Heart right ventricle (tissue), 16 donors: ENCODE data around the gene WNT7B. TPM values are rescaled to one million over a fixed set of nuclear protein-coding genes. Genes with fewer than 3 reads are reported as not detected.

Source experiments
- ATAC-seq, 8 donors: fragments of 200-7000 bp; cut with Tn5 transposase; one replicate each; pipeline ENCODE4 v1.9.1; 2020; ENCODE audit warnings: mild to moderate bottlenecking in 8 of 8, moderate library complexity in 8 of 8, moderate number of reproducible peaks in 1 of 8
- DNase-seq, 2 donors: peaks; one replicate each; pipeline ENCODE4 v3.0.0-alpha.2; 2020
- H3K27ac ChIP-seq, 10 donors: fragments of 200-600 bp; sonication (generic) in 2 of 10; one replicate each; pipeline versions ENCODE4 v1.5.0 to v1.8.0; 2020 to 2022; ENCODE audit warnings: mild to moderate bottlenecking in 3 of 10
- H3K27me3 ChIP-seq, 7 donors: fragments of 200-600 bp; one replicate each; pipeline ENCODE4 v1.8.0; 2021 to 2022; ENCODE audit warnings: mild to moderate bottlenecking in 2 of 7
- H3K36me3 ChIP-seq, 9 donors: fragments of 200-600 bp; sonication (generic) in 1 of 9; one replicate each; pipeline versions ENCODE4 v1.5.0 to v1.8.0; 2020 to 2022; ENCODE audit warnings: mild to moderate bottlenecking in 2 of 9
- H3K4me1 ChIP-seq, 9 donors: fragments of 200-600 bp; sonication (generic) in 1 of 9; one replicate each; pipeline versions ENCODE4 v1.5.0 to v1.8.0; 2020 to 2022; ENCODE audit warnings: mild to moderate bottlenecking in 4 of 9
- H3K4me3 ChIP-seq, 10 donors: fragments of 200-600 bp; sonication (generic) in 2 of 10; one replicate each; pipeline versions ENCODE4 v1.5.0 to v1.8.0; 2020 to 2022; ENCODE audit warnings: mild to moderate bottlenecking in 7 of 10, moderate library complexity in 2 of 10
- H3K9me3 ChIP-seq, 11 donors: fragments of 200-600 bp in 10 of 11; sonication (generic) in 2 of 11; one replicate each; pipeline versions ENCODE4 v1.5.0 to v1.8.0; 2013 to 2022; ENCODE audit warnings: mild to moderate bottlenecking in 2 of 11, control low read depth in 1 of 11, moderate library complexity in 1 of 11
- CTCF ChIP-seq, 9 donors: fragments of 200-600 bp; sonication (generic) in 2 of 9; IDR thresholded peaks; one replicate each; pipeline versions ENCODE4 v1.5.0 to v1.8.0; 2021 to 2022; ENCODE audit warnings: antibody characterized with exemption in 9 of 9, mild to moderate bottlenecking in 5 of 9, moderate library complexity in 1 of 9
- WGBS, 2 donors: extraction: QIAGEN DNeasy Blood & Tissue Kit; methylation state at CpG; one replicate each; pipeline ENCODE4 v1.1.7; 2013; ENCODE audit warnings: inconsistent platforms in 1 of 2; 5-methylcytosine and 5-hydroxymethylcytosine counted together
- intact Hi-C, 10 donors: fragments of 100-400 bp; cut with DNase I; formaldehyde crosslinking; loops; one replicate each; pipeline versions ENCODE4 v1.11.1 to v1.14.2; 2022
- polyA plus RNA-seq, 2 donors: library from polyadenylated mRNA; stranded (reverse); fragments of 200-250 nt; gene quantifications; one replicate each; pipeline ENCODE4 v1.2.3, GENCODE V29; 2013
- total RNA-seq, 10 donors: library from RNA; stranded (reverse); fragmentation: NEBNext Ultra II Directional in 3 of 10; extraction: Animal tissue kit (Norgen Biotek cat#: 25700) in 3 of 10; gene quantifications; one replicate each; pipeline versions ENCODE4 v1.2.1 to v1.2.4, GENCODE V29; 2021 to 2023
- donor health status: Arrhythmogenic right ventricular cardiomyopathy.
- donor health status: ischemic (EF 13 %, LVEDD 7.1; RV severe dilation, severe dysfunction).
- donor health status: healthy with polysubstance abuse.
- donor health status: DM: no; HTN: yes; CAD: no.
- donor health status: DM: no; HTN: no; CAD: no.
- donor health status: ischemic (EF 25% LVEDD 6.9; RV normal size, moderate dysfunction).
- donor health status: ischemic (EF 25% LVEDD 5.7; RV mildly dilated, moderate dysfunction).
- donor health status: healthy.
- donor health status: DM: yes; HTN: yes; CAD: no.
- donor health status: Ischemic cardiomyopathy.
- donor health status: ischemic (EF 35%, LVEDD 5.7; RV mildly dilated, moderate dysfunction).
- donor health status: nonischemic (EF 11% LVEDD 7.7; RV severe dilation, severe dysfunction).
- donor health status: DM: yes; HTN: yes; CAD: no.
- donor health status: PGD.
- donor health status: ischemic (EF 29% LVEDD 5.4; RV normal size, mild dysfunction).
- donor health status: nonischemic (EF 23%, LVEDD 6.1; RV moderate dilation, normal function).

Gene WNT7B
- total and polyA plus RNA-seq, 12 donors = not detected

GRCh38 chr22:45938913-45939312, 38.0 kb downstream of the WNT7B start:
- no peaks in the 10 kb centered on the region for H3K36me3 ChIP-seq
- no peak overlapping the region for H3K27ac ChIP-seq
- WGBS, 2 donors = 87 to 88% methylated on average over 3 of the region's 3 CpGs
- intact Hi-C loops = no loop called here
- TF ChIP-seq CTCF (IDR thresholded peaks at IDR 0.05) = no peak
- H3K4me3 ChIP-seq = no peak overlapping the region
- ATAC-seq = no peak
- no peaks in the 10 kb centered on the region for H3K4me1 ChIP-seq
- DNase-seq = no peak
- peaks cover 0 to 6% (median 0%) of the 10 kb centered on the region in 11 donors for H3K9me3 ChIP-seq
- H3K27me3 ChIP-seq = peaks cover 0 to 23% (median 20%) of the 10 kb centered on the region in 7 donors

GRCh38 chr22:45937960-45938359, 39.0 kb downstream of the WNT7B start:
- Histone ChIP-seq H3K4me3 (no peak overlapping the region), H3K27me3 (peaks cover 0 to 33% (median 29%) of the 10 kb centered on the region in 7 donors), H3K36me3 (no peaks in the 10 kb centered on the region), H3K9me3 (peaks cover 0 to 6% (median 0%) of the 10 kb centered on the region in 11 donors), H3K27ac (no peak overlapping the region), H3K4me1 (no peaks in the 10 kb centered on the region)
- no peak for ATAC-seq
- no peak for DNase-seq
- 96 to 97% methylated on average over 8 of the region's 8 CpGs for WGBS, 2 donors
- intact Hi-C loops = no loop called here
- TF ChIP-seq CTCF (IDR thresholded peaks at IDR 0.05) = no peak

- Histone ChIP-seq H3K27me3 (peaks cover 0 to 56% (median 52%) of the 10 kb centered on the region in 7 donors), H3K27ac (no peak overlapping the region), H3K4me1 (no peaks in the 10 kb centered on the region), H3K36me3 (no peaks in the 10 kb centered on the region), H3K9me3 (peaks cover 0 to 6% (median 0%) of the 10 kb centered on the region in 11 donors), H3K4me3 (no peak overlapping the region)
- ATAC-seq (no peak), DNase-seq (no peak)
- 83% methylated on average over 6 of the region's 6 CpGs for WGBS, 2 donors
- intact Hi-C loops = no loop called here
- no peak for TF ChIP-seq CTCF (IDR thresholded peaks at IDR 0.05)
Observed at GRCh38 chr22:45935573-45935972, 41.4 kb downstream of the WNT7B start.

GRCh38 chr22:45934659-45935341, 42.2 kb downstream of the WNT7B start:
- no peaks in the 10 kb centered on the region for H3K36me3 ChIP-seq
- ATAC-seq = peak in 4 of 8 donors; percentile 29 to 47 (median 39)
- peaks cover 0 to 6% (median 0%) of the 10 kb centered on the region in 11 donors for H3K9me3 ChIP-seq
- no peak overlapping the region for H3K27ac ChIP-seq
- peaks cover 0 to 61% (median 56%) of the 10 kb centered on the region in 7 donors for H3K27me3 ChIP-seq
- TF ChIP-seq CTCF (IDR thresholded peaks at IDR 0.05) = no peak
- H3K4me1 ChIP-seq = no peaks in the 10 kb centered on the region
- intact Hi-C loops = no loop called here
- 35 to 41% methylated on average over 27 of the region's 27 CpGs for WGBS, 2 donors
- H3K4me3 ChIP-seq = no peak overlapping the region
- peak; percentile 24 to 35 for DNase-seq
